ENCODE results near the gene TSPAN18.

TSPAN18 gene

DNA sequence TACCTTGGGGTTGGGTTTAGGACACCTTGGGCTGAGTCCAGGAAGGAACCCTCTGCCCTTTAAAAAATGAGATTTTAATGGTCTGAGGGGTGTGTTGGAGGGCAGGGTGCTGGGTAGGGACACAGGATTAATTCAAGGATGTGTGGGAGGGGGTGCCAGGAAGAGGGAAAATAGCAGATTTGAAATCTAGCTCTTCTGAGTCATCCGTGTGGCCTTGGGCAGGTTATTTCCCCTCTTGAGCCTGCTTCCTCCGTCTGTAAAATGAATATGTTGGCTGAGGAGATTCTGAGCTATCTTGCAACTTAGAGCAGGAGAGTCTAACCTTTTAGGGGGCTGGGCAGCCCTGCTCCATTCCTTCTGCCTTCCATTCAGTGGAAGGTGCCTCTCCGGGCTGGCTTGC, 3.0 kb downstream of the TSPAN18 start:
- no peak overlapping the region for H3K18ac ChIP-seq (ENCODE audit: low read length)
- H3K14ac ChIP-seq (ENCODE audit: low read length): no peak overlapping the region
- no CpG with 5 or more reads among the region's 3 CpGs for WGBS (ENCODE audit: extremely low coverage, insufficient coverage, insufficient read length)
- no peak overlapping the region for H3K27ac ChIP-seq (ENCODE audit: low read depth, low read length)
- H3K4me1 ChIP-seq (ENCODE audit: control insufficient read depth in 1 of 2, insufficient read depth in 2 of 2, low read length in 2 of 2): peaks cover 29 to 30% of the 10 kb centered on the region in 2 experiments
- H3K27me3 ChIP-seq (ENCODE audit: insufficient read depth, low read length): no peaks in the 10 kb centered on the region
- H2BK12ac ChIP-seq (ENCODE audit: low read length): no peak overlapping the region
- H4K12ac ChIP-seq (ENCODE audit: low read depth, low read length): no peak overlapping the region
- no peaks in the 10 kb centered on the region for H3K79me2 ChIP-seq (ENCODE audit: control insufficient read depth, insufficient read depth, low read length, poor library complexity)
- no peak overlapping the region for H2BK120ac ChIP-seq (ENCODE audit: insufficient read depth, low read length, poor library complexity)
- no peak for DNase-seq
- H3K4me3 ChIP-seq (ENCODE audit: low read depth, low read length): no peak overlapping the region
- no peak overlapping the region for H3K23ac ChIP-seq (ENCODE audit: low read length)
- H4K91ac ChIP-seq (ENCODE audit: low read depth, low read length): no peak overlapping the region
- no peak overlapping the region for H3K4me2 ChIP-seq (ENCODE audit: low read length)
- H3K36me3 ChIP-seq (ENCODE audit: control insufficient read depth in 1 of 2, insufficient read depth in 2 of 2, low read length in 2 of 2): no peaks in the 10 kb centered on the region
- no peaks in the 10 kb centered on the region for H3K9me3 ChIP-seq (ENCODE audit: insufficient read depth, low read depth, low read length)
- H4K8ac ChIP-seq (ENCODE audit: low read depth, low read length): no peak overlapping the region
- H2AFZ ChIP-seq (ENCODE audit: insufficient read depth, low read length, poor library complexity): no peak overlapping the region
- no peak overlapping the region for H2AK5ac ChIP-seq (ENCODE audit: low read length)
- no peak overlapping the region for H2BK5ac ChIP-seq (ENCODE audit: low read depth, low read length, poor library complexity)
- H3K79me1 ChIP-seq (ENCODE audit: low read length): peaks cover 10% of the 10 kb centered on the region
- no peak overlapping the region for H3K4ac ChIP-seq (ENCODE audit: low read depth, low read length)
- H3K9ac ChIP-seq (ENCODE audit: low read length): no peak overlapping the region

DNA sequence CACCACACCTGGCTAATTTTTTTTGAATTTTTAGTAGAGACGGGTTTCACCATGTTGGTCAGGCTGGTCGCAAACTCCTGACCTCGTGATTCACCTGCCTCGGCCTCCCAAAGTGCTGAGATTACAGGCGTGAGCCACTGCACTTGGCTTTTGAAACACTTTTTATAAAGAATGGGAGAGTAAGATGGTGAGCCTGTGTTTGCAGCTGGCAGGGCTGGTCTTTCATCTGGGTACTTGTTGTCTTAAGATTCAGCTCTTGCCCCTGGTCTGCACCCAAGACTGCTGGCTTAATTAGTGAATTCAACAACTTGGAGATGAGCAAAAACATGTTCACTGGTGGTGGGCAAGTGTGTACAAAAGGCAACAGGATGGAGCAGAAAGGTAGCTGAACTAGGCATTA, 4.0 kb downstream of the TSPAN18 start:
- WGBS (ENCODE audit: extremely low coverage, insufficient coverage, insufficient read length): no CpG with 5 or more reads among the region's 5 CpGs
- Histone ChIP-seq H3K23ac (ENCODE audit: low read length) (no peak overlapping the region), H3K79me2 (ENCODE audit: control insufficient read depth, insufficient read depth, low read length, poor library complexity) (no peaks in the 10 kb centered on the region), H2AFZ (ENCODE audit: insufficient read depth, low read length, poor library complexity) (no peak overlapping the region), H3K4ac (ENCODE audit: low read depth, low read length) (no peak overlapping the region), H4K12ac (ENCODE audit: low read depth, low read length) (no peak overlapping the region), H3K27ac (ENCODE audit: low read depth, low read length) (no peak overlapping the region), H3K14ac (ENCODE audit: low read length) (no peak overlapping the region), H3K4me2 (ENCODE audit: low read length) (no peak overlapping the region), H3K36me3 (ENCODE audit: control insufficient read depth in 1 of 2, insufficient read depth in 2 of 2, low read length in 2 of 2) (no peaks in the 10 kb centered on the region), H3K4me1 (ENCODE audit: control insufficient read depth in 1 of 2, insufficient read depth in 2 of 2, low read length in 2 of 2) (peaks cover 20 to 21% of the 10 kb centered on the region in 2 experiments), H2BK12ac (ENCODE audit: low read length) (no peak overlapping the region), H2BK5ac (ENCODE audit: low read depth, low read length, poor library complexity) (no peak overlapping the region), H3K79me1 (ENCODE audit: low read length) (peaks cover 6% of the 10 kb centered on the region), H3K18ac (ENCODE audit: low read length) (no peak overlapping the region), H3K4me3 (ENCODE audit: low read depth, low read length) (no peak overlapping the region), H4K91ac (ENCODE audit: low read depth, low read length) (no peak overlapping the region), H4K8ac (ENCODE audit: low read depth, low read length) (no peak overlapping the region), H2AK5ac (ENCODE audit: low read length) (no peak overlapping the region), H3K9ac (ENCODE audit: low read length) (no peak overlapping the region), H2BK120ac (ENCODE audit: insufficient read depth, low read length, poor library complexity) (no peak overlapping the region), H3K27me3 (ENCODE audit: insufficient read depth, low read length) (no peaks in the 10 kb centered on the region), H3K9me3 (ENCODE audit: insufficient read depth, low read depth, low read length) (no peaks in the 10 kb centered on the region)
- no peak for DNase-seq

DNA sequence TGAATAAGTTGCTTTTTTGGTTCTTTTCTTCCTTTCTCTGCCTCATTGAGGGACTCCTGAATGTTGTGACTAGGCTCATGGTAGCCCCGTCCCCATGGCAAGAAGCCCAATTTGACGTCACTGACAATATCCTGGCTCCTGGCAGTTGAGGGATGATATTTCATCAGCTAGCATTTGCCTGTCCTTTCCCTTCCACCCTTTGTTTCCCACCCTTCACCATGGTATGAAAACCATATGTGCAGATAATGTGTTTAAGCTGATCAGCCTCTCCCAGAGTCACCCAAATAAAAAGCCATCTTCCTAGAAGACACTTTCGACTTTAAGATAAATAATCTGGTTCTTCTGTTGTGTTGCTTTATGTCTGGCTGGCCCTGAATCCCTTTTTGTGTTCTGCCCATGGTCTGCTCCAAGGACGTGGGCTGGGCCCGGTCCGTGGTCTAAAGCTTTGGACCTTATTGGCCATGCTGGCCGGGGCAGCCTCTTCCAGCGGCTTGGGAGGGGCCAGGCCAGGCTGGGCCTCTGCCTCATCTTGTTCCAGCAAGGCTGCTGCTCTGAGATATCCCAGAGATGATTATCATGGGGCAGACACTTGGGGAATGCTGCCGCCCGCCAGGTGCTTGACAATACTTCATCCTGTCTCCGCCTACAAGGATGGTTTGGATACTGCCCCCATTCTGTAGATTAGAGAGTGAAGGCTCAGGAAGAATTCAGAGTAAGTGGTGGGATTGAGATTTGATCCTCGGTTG, 5.1 kb downstream of the TSPAN18 start:
- Histone ChIP-seq H3K14ac (ENCODE audit: low read length) (no peak overlapping the region), H3K9me3 (ENCODE audit: insufficient read depth, low read depth, low read length) (no peaks in the 10 kb centered on the region), H3K4me1 (ENCODE audit: control insufficient read depth in 1 of 2, insufficient read depth in 2 of 2, low read length in 2 of 2) (peaks cover 11 to 13% of the 10 kb centered on the region in 2 experiments), H3K18ac (ENCODE audit: low read length) (no peak overlapping the region), H4K91ac (ENCODE audit: low read depth, low read length) (no peak overlapping the region), H3K79me1 (ENCODE audit: low read length) (peaks cover 2% of the 10 kb centered on the region), H3K79me2 (ENCODE audit: control insufficient read depth, insufficient read depth, low read length, poor library complexity) (no peaks in the 10 kb centered on the region), H2BK120ac (ENCODE audit: insufficient read depth, low read length, poor library complexity) (no peak overlapping the region), H2AK5ac (ENCODE audit: low read length) (no peak overlapping the region), H3K4ac (ENCODE audit: low read depth, low read length) (no peak overlapping the region), H2BK12ac (ENCODE audit: low read length) (no peak overlapping the region), H2AFZ (ENCODE audit: insufficient read depth, low read length, poor library complexity) (no peak overlapping the region), H3K23ac (ENCODE audit: low read length) (no peak overlapping the region), H3K27ac (ENCODE audit: low read depth, low read length) (no peak overlapping the region), H4K12ac (ENCODE audit: low read depth, low read length) (no peak overlapping the region), H3K36me3 (ENCODE audit: control insufficient read depth in 1 of 2, insufficient read depth in 2 of 2, low read length in 2 of 2) (no peaks in the 10 kb centered on the region), H3K27me3 (ENCODE audit: insufficient read depth, low read length) (no peaks in the 10 kb centered on the region), H4K8ac (ENCODE audit: low read depth, low read length) (no peak overlapping the region), H3K4me3 (ENCODE audit: low read depth, low read length) (no peak overlapping the region), H3K9ac (ENCODE audit: low read length) (no peak overlapping the region), H2BK5ac (ENCODE audit: low read depth, low read length, poor library complexity) (no peak overlapping the region), H3K4me2 (ENCODE audit: low read length) (no peak overlapping the region)
- DNase-seq: peak; percentile 6 to 42
- no CpG with 5 or more reads among the region's 12 CpGs for WGBS (ENCODE audit: extremely low coverage, insufficient coverage, insufficient read length)

DNA sequence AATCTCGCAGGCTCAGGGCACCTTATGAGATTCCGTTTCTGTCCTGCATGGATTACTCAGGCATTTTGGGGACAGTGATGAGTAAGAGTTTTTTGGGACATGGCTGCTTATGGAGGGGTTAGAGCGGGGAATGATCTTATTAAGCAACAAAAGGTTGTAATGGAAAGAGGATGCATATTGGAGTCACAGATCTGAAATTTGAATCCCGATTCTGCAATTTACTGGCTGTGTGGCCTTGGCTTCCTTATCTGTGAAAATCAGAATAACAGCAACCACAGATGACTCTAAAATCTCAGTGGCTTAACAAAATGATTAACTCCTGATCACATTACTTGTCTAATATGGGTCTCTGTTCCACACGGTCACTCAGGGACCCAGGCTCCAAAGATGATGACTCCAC, 5.8 kb downstream of the TSPAN18 start:
- no peak overlapping the region for H3K18ac ChIP-seq (ENCODE audit: low read length)
- DNase-seq: no peak
- no peaks in the 10 kb centered on the region for H3K27me3 ChIP-seq (ENCODE audit: insufficient read depth, low read length)
- H3K4me1 ChIP-seq (ENCODE audit: control insufficient read depth in 1 of 2, insufficient read depth in 2 of 2, low read length in 2 of 2): peaks cover 11 to 13% of the 10 kb centered on the region in 2 experiments
- no peak overlapping the region for H3K23ac ChIP-seq (ENCODE audit: low read length)
- H2BK120ac ChIP-seq (ENCODE audit: insufficient read depth, low read length, poor library complexity): no peak overlapping the region
- no peak overlapping the region for H2AK5ac ChIP-seq (ENCODE audit: low read length)
- H3K9ac ChIP-seq (ENCODE audit: low read length): no peak overlapping the region
- H2AFZ ChIP-seq (ENCODE audit: insufficient read depth, low read length, poor library complexity): no peak overlapping the region
- H3K36me3 ChIP-seq (ENCODE audit: control insufficient read depth in 1 of 2, insufficient read depth in 2 of 2, low read length in 2 of 2): no peaks in the 10 kb centered on the region
- H3K4me3 ChIP-seq (ENCODE audit: low read depth, low read length): no peak overlapping the region
- no peak overlapping the region for H3K4ac ChIP-seq (ENCODE audit: low read depth, low read length)
- no peak overlapping the region for H4K91ac ChIP-seq (ENCODE audit: low read depth, low read length)
- H4K8ac ChIP-seq (ENCODE audit: low read depth, low read length): no peak overlapping the region
- no peak overlapping the region for H4K12ac ChIP-seq (ENCODE audit: low read depth, low read length)
- no peak overlapping the region for H3K4me2 ChIP-seq (ENCODE audit: low read length)
- H2BK12ac ChIP-seq (ENCODE audit: low read length): no peak overlapping the region
- no peak overlapping the region for H3K14ac ChIP-seq (ENCODE audit: low read length)
- no peak overlapping the region for H3K27ac ChIP-seq (ENCODE audit: low read depth, low read length)
- no CpG with 5 or more reads among the region's 5 CpGs for WGBS (ENCODE audit: extremely low coverage, insufficient coverage, insufficient read length)
- no peaks in the 10 kb centered on the region for H3K79me2 ChIP-seq (ENCODE audit: control insufficient read depth, insufficient read depth, low read length, poor library complexity)
- peaks cover 2% of the 10 kb centered on the region for H3K79me1 ChIP-seq (ENCODE audit: low read length)
- no peaks in the 10 kb centered on the region for H3K9me3 ChIP-seq (ENCODE audit: insufficient read depth, low read depth, low read length)
- H2BK5ac ChIP-seq (ENCODE audit: low read depth, low read length, poor library complexity): no peak overlapping the region
